Body of pancreas (tissue), 4 donors: Measurements from ENCODE around the gene MRPL50. TPM values are rescaled to one million over a fixed set of nuclear protein-coding genes. Genes with fewer than 3 reads are reported as not detected.

Experiments
- ATAC-seq: fragments of 150-250 bp; one replicate; pipeline ENCODE4 v1.9.1; 2016
- DNase-seq, 4 donors: peaks; one replicate each; pipeline ENCODE4 v3.0.0-alpha.2; 2019
- H3K27ac ChIP-seq, 4 donors: fragments of 200-600 bp; sonication (generic); 1 replicate in 3 of 4; 2 replicates in 1 of 4; pipeline versions ENCODE4 v1.5.1 to v1.6.1; 2016 to 2019; ENCODE audit warnings: mild to moderate bottlenecking in 1 of 4, mixed read lengths in 1 of 4, moderate library complexity in 1 of 4
- H3K27me3 ChIP-seq, 2 donors: fragments of 200-600 bp; sonication (generic); one replicate each; pipeline ENCODE4 v1.6.0; 2016; ENCODE audit warnings: mild to moderate bottlenecking in 1 of 2
- H3K36me3 ChIP-seq, 2 donors: fragments of 200-600 bp; sonication (generic); replicated peaks in 1 of 2; 2 replicates each; pipeline ENCODE4 v1.5.1; 2016; ENCODE audit warnings: low read depth in 2 of 2; ENCODE audit not compliant: insufficient read depth in 1 of 2
- H3K4me1 ChIP-seq: fragments of 200-600 bp; sonication (generic); one replicate; pipeline ENCODE4 v1.6.0; 2016
- H3K4me3 ChIP-seq, 2 donors: fragments of 200-600 bp; sonication (generic); 1 replicate in 1 of 2; 2 replicates in 1 of 2; pipeline ENCODE4 v1.5.1; 2016 to 2019
- H3K9me3 ChIP-seq, 3 donors: fragments of 200-600 bp; sonication (generic); 1 replicate in 2 of 3; 2 replicates in 1 of 3; pipeline ENCODE4 v1.5.1; 2016
- CTCF ChIP-seq, 7 experiments: fragments of 450-650 bp in 4 of 7; fragments of 200-600 bp in 3 of 7; sonication (generic) in 3 of 7; IDR thresholded peaks; one replicate each; pipeline ENCODE4 v1.5.1; 2016 to 2019; ENCODE audit warnings: antibody characterized with exemption in 7 of 7
- POLR2A ChIP-seq, 3 donors: fragments of 450-650 bp; IDR thresholded peaks; one replicate each; pipeline ENCODE4 v1.6.1; 2016; ENCODE audit warnings: antibody characterized with exemption in 3 of 3, mild to moderate bottlenecking in 2 of 3
- WGBS, 2 donors: methylation state at CpG; one replicate each; pipeline ENCODE4 v1.1.5; 2017; 5-methylcytosine and 5-hydroxymethylcytosine counted together
- intact Hi-C: fragments of 100-400 bp; cut with DNase I; formaldehyde crosslinking; loops from one replicate; pipeline ENCODE4 v1.15.1; 2023
- total RNA-seq, 2 donors: library from RNA; depleted of rRNA; stranded (reverse); fragments of >200 nt; gene quantifications; one replicate each; pipeline ENCODE4 v1.1.0, GENCODE V29; 2016

MRPL50 gene
- total RNA-seq, 2 donors from 2014 or later: 3.6 to 7.3 TPM

GRCh38 chr9:101372327-101373118, 25.9 kb downstream of the MRPL50 start:
- ATAC-seq: no peak
- H3K4me1 ChIP-seq: no peaks in the 10 kb centered on the region
- no peaks in the 10 kb centered on the region for H3K36me3 ChIP-seq
- no peaks in the 10 kb centered on the region for H3K27me3 ChIP-seq
- H3K9me3 ChIP-seq: no peaks in the 10 kb centered on the region
- H3K4me3 ChIP-seq: no peak overlapping the region
- TF ChIP-seq POLR2A (IDR thresholded peaks at IDR 0.05): no peak
- no peak for TF ChIP-seq CTCF (IDR thresholded peaks at IDR 0.05)
- 76 to 80% methylated on average over 2 of the region's 2 CpGs for WGBS, 2 donors
- H3K27ac ChIP-seq: no peak overlapping the region
- intact Hi-C loops: no loop called here
- no peak for DNase-seq

GRCh38 chr9:101371813-101372212, 26.6 kb downstream of the MRPL50 start:
- H3K36me3 ChIP-seq: no peaks in the 10 kb centered on the region
- ATAC-seq (no peak), DNase-seq (no peak)
- no peak for TF ChIP-seq POLR2A (IDR thresholded peaks at IDR 0.05)
- TF ChIP-seq CTCF (IDR thresholded peaks at IDR 0.05): no peak
- intact Hi-C loops: no loop called here
- peaks cover 5% of the 10 kb centered on the region for H3K4me1 ChIP-seq
- no peak overlapping the region for H3K27ac ChIP-seq
- H3K4me3 ChIP-seq: no peak overlapping the region
- no peaks in the 10 kb centered on the region for H3K27me3 ChIP-seq
- H3K9me3 ChIP-seq: no peaks in the 10 kb centered on the region
- WGBS, 2 donors: 83 to 93% methylated on average over 3 of the region's 3 CpGs

- ATAC-seq (no peak), DNase-seq (no peak)
- WGBS, 2 donors: 55 to 61% methylated on average over 2 of the region's 2 CpGs
Measured at GRCh38 chr9:101369884-101370531, 28.4 kb downstream of the MRPL50 start.

GRCh38 chr9:101369286-101369685, 29.1 kb downstream of the MRPL50 start:
- H3K4me1 ChIP-seq: peaks cover 19% of the 10 kb centered on the region
- no peaks in the 10 kb centered on the region for H3K27me3 ChIP-seq
- no peak overlapping the region for H3K27ac ChIP-seq
- WGBS, 2 donors: 91% methylated on average over 2 of the region's 2 CpGs
- H3K36me3 ChIP-seq: no peaks in the 10 kb centered on the region
- no peaks in the 10 kb centered on the region for H3K9me3 ChIP-seq
- no peak overlapping the region for H3K4me3 ChIP-seq
- DNase-seq (no peak), ATAC-seq (no peak)
- intact Hi-C loops: no loop called here
- TF ChIP-seq POLR2A (IDR thresholded peaks at IDR 0.05) (no peak), CTCF (IDR thresholded peaks at IDR 0.05) (no peak)

More at GRCh38 chr9:101369884-101370531, 28.4 kb downstream of the MRPL50 start:
- Histone ChIP-seq H3K27me3 (no peaks in the 10 kb centered on the region), H3K9me3 (no peaks in the 10 kb centered on the region), H3K36me3 (no peaks in the 10 kb centered on the region), H3K4me1 (peaks cover 19% of the 10 kb centered on the region), H3K4me3 (no peak overlapping the region), H3K27ac (no peak overlapping the region)
- TF ChIP-seq CTCF (IDR thresholded peaks at IDR 0.05) (no peak), POLR2A (IDR thresholded peaks at IDR 0.05) (no peak)
- intact Hi-C loops: no loop called here
